MM.1S (cell line): ENCODE data around the gene NXN.

Experiments
- DNase-seq: peaks from one replicate; pipeline ENCODE4 v3.0.0-alpha.2; 2015
- H2AFZ ChIP-seq: fragments of 300-600 bp; sonication (generic); 2 replicates; pipeline ENCODE4 v1.6.0; 2016; ENCODE audit warnings: antibody characterized with exemption, low read length
- H3F3A ChIP-seq: fragments of 300-600 bp; sonication (generic); 2 replicates; pipeline ENCODE4 v1.6.1; 2016; ENCODE audit warnings: mild to moderate bottlenecking, antibody characterized with exemption, low read length, moderate library complexity, mixed read lengths; ENCODE audit not compliant: insufficient read depth
- H3K27ac ChIP-seq: fragments of 300-600 bp; sonication (generic); 2 replicates; pipeline ENCODE4 v1.5.1; 2016; ENCODE audit warnings: mild to moderate bottlenecking, low read length
- H3K27me3 ChIP-seq: fragments of 300-600 bp; sonication (generic); replicated peaks from 2 replicates; pipeline ENCODE4 v1.6.0; 2016; ENCODE audit warnings: low read length; ENCODE audit not compliant: insufficient read depth
- H3K36me3 ChIP-seq: fragments of 300-600 bp; sonication (generic); replicated peaks from 2 replicates; pipeline ENCODE4 v1.6.1; 2016; ENCODE audit warnings: mild to moderate bottlenecking, low read length, mixed read lengths; ENCODE audit not compliant: insufficient read depth
- H3K4me1 ChIP-seq: fragments of 300-600 bp; sonication (generic); 2 replicates; pipeline ENCODE4 v1.6.1; 2016; ENCODE audit warnings: low read length, mixed read lengths
- H3K4me2 ChIP-seq: fragments of 300-600 bp; sonication (generic); 2 replicates; pipeline ENCODE4 v1.6.0; 2016; ENCODE audit warnings: low read depth, low read length
- H3K4me3 ChIP-seq: fragments of 300-600 bp; sonication (generic); 2 replicates; pipeline ENCODE4 v1.5.1; 2016; ENCODE audit warnings: low read length, mixed read lengths
- H3K79me2 ChIP-seq: fragments of 300-600 bp; sonication (generic); 2 replicates; pipeline ENCODE4 v1.6.1; 2016; ENCODE audit warnings: mixed run types, low read length, mixed read lengths
- H3K9ac ChIP-seq: fragments of 300-600 bp; sonication (generic); 2 replicates; pipeline ENCODE4 v1.6.1; 2016; ENCODE audit warnings: low read length, mixed read lengths
- H3K9me2 ChIP-seq: fragments of 300-600 bp; sonication (generic); replicated peaks from 2 replicates; pipeline ENCODE4 v1.6.1; 2016; ENCODE audit warnings: mild to moderate bottlenecking, low read length, mixed read lengths; ENCODE audit not compliant: insufficient read depth
- H3K9me3 ChIP-seq: fragments of 300-600 bp; sonication (generic); replicated peaks from 2 replicates; pipeline ENCODE4 v1.6.1; 2016; ENCODE audit warnings: mild to moderate bottlenecking, low read length, mixed read lengths; ENCODE audit not compliant: insufficient read depth
- H4K20me1 ChIP-seq: fragments of 300-600 bp; sonication (generic); 2 replicates; pipeline ENCODE4 v1.6.1; 2016; ENCODE audit warnings: mild to moderate bottlenecking, low read length, moderate library complexity, mixed read lengths; ENCODE audit not compliant: insufficient read depth
- CTCF ChIP-seq: fragments of 300-600 bp; sonication (generic); IDR thresholded peaks from 2 replicates; pipeline ENCODE4 v1.5.1; 2016; ENCODE audit warnings: antibody characterized with exemption, low read length, mixed read lengths
- EZH2 ChIP-seq: fragments of 300-600 bp; sonication (generic); optimal IDR thresholded peaks from 2 replicates; pipeline ENCODE3; 2017; ENCODE audit warnings: low read depth, mild to moderate bottlenecking, antibody characterized with exemption, low read length, mixed read lengths
- EZH2phosphoT487 ChIP-seq: fragments of 300-600 bp; sonication (generic); IDR thresholded peaks from 2 replicates; pipeline ENCODE4 v1.6.1; 2018; ENCODE audit warnings: antibody characterized with exemption, low read length

Gene NXN

GRCh38 chr17:883586-883962 lies 96.0 kb downstream of the NXN start:
- H3K27ac ChIP-seq: no peak overlapping the region
- no peak overlapping the region for H3K4me2 ChIP-seq
- no peaks in the 10 kb centered on the region for H4K20me1 ChIP-seq
- H3K9me3 ChIP-seq: no peaks in the 10 kb centered on the region
- H3K4me1 ChIP-seq: no peaks in the 10 kb centered on the region; the same call in 1 of the 2 replicates
- H3K9me2 ChIP-seq: no peaks in the 10 kb centered on the region
- DNase-seq: no peak
- H3F3A ChIP-seq: no peaks in the 10 kb centered on the region
- TF ChIP-seq EZH2phosphoT487 (no peak), EZH2 (no peak), CTCF (no peak)
- no peaks in the 10 kb centered on the region for H3K36me3 ChIP-seq
- no peaks in the 10 kb centered on the region for H3K79me2 ChIP-seq
- H3K27me3 ChIP-seq: peaks cover 93% of the 10 kb centered on the region
- H3K4me3 ChIP-seq: no peak overlapping the region
- H2AFZ ChIP-seq: no peak overlapping the region
- no peak overlapping the region for H3K9ac ChIP-seq

GRCh38 chr17:882827-883585 lies 96.6 kb downstream of the NXN start:
- no peaks in the 10 kb centered on the region for H4K20me1 ChIP-seq
- no peak overlapping the region for H3K9ac ChIP-seq
- no peaks in the 10 kb centered on the region for H3K79me2 ChIP-seq
- DNase-seq: no peak
- no peaks in the 10 kb centered on the region; the same call in 1 of the 2 replicates for H3K4me1 ChIP-seq
- no peaks in the 10 kb centered on the region for H3F3A ChIP-seq
- no peaks in the 10 kb centered on the region for H3K36me3 ChIP-seq
- TF ChIP-seq EZH2 (no peak), CTCF (no peak), EZH2phosphoT487 (no peak)
- H3K9me2 ChIP-seq: no peaks in the 10 kb centered on the region
- H2AFZ ChIP-seq: no peak overlapping the region
- no peak overlapping the region for H3K4me3 ChIP-seq
- no peak overlapping the region for H3K4me2 ChIP-seq
- no peaks in the 10 kb centered on the region for H3K9me3 ChIP-seq
- H3K27me3 ChIP-seq: peaks cover 90% of the 10 kb centered on the region
- H3K27ac ChIP-seq: no peak overlapping the region

GRCh38 chr17:881778-882177 lies 97.8 kb downstream of the NXN start:
- Histone ChIP-seq H2AFZ (no peak overlapping the region), H3K4me1 (no peaks in the 10 kb centered on the region; the same call in 1 of the 2 replicates), H4K20me1 (no peaks in the 10 kb centered on the region), H3K27me3 (peaks cover 90% of the 10 kb centered on the region), H3K4me3 (no peak overlapping the region), H3K36me3 (no peaks in the 10 kb centered on the region), H3K27ac (no peak overlapping the region), H3F3A (no peaks in the 10 kb centered on the region), H3K9ac (no peak overlapping the region), H3K4me2 (no peak overlapping the region), H3K79me2 (no peaks in the 10 kb centered on the region), H3K9me3 (no peaks in the 10 kb centered on the region), H3K9me2 (no peaks in the 10 kb centered on the region)
- TF ChIP-seq EZH2phosphoT487: no peak
- no peak for TF ChIP-seq CTCF
- TF ChIP-seq EZH2: no peak
- DNase-seq: no peak
